Panc1 (cell line): ENCODE results near the gene LKAAEAR1. TPM values are rescaled to one million over a fixed set of nuclear protein-coding genes. Genes with fewer than 3 reads are reported as not detected.

Source experiments
- ATAC-seq: fragments of 200-7000 bp; cut with Tn5 transposase; 2 replicates; pipeline ENCODE4 v1.9.1; 2020; ENCODE audit warnings: mild to moderate bottlenecking, moderate library complexity
- BruUV-seq: library from RNA; stranded (reverse); fragments of 400-500 nt; replicated peaks from 2 replicates; lab custom pipeline; 2021; lab: Mats Ljungman, UMichigan
- CTCF ChIA-PET: fragments of 300-600 bp; sonication (Branson Sonifier 250); formaldehyde crosslinking; loops from one replicate; lab custom pipeline; 2022; ENCODE audit warnings: antibody characterized with exemption; lab: Charles Lee
- POLR2A ChIA-PET: fragments of 300-600 bp; sonication (Branson Sonifier 250); formaldehyde crosslinking; loops from one replicate; lab custom pipeline; 2022; ENCODE audit warnings: antibody characterized with exemption; lab: Charles Lee
- DNase-seq: peaks from one replicate; pipeline ENCODE4 v3.0.0-alpha.2; 2010; ENCODE audit warnings: low read depth, low spot score
- H3K27ac ChIP-seq: 2 replicates; pipeline ENCODE4 v1.5.1; 2011; ENCODE audit warnings: mild to moderate bottlenecking, low read length, inconsistent platforms
- H3K27me3 ChIP-seq: fragments of 200-500 bp; sonication (Bioruptor generic); 2 replicates; pipeline ENCODE4 v1.6.0; 2014; ENCODE audit warnings: low read length, inconsistent platforms; ENCODE audit not compliant: control insufficient read depth, insufficient read depth
- H3K36me3 ChIP-seq: fragments of 200-500 bp; sonication (Bioruptor generic); 2 replicates; pipeline ENCODE4 v1.5.1; 2014; ENCODE audit warnings: inconsistent platforms, mild to moderate bottlenecking, low read length, moderate library complexity; ENCODE audit not compliant: control insufficient read depth, insufficient read depth
- H3K4me1 ChIP-seq: 2 replicates; pipeline ENCODE4 v1.5.1; 2011; ENCODE audit warnings: inconsistent platforms, mild to moderate bottlenecking, low read length, moderate library complexity; ENCODE audit not compliant: control insufficient read depth, insufficient read depth
- H3K4me3 ChIP-seq, 2 experiments: 2 replicates each; pipeline ENCODE4 v1.5.1; 2011 to 2012; ENCODE audit warnings: low read depth in 2 of 2, low read length in 2 of 2, mild to moderate bottlenecking in 2 of 2, inconsistent platforms in 1 of 2, moderate library complexity in 1 of 2
- H3K9me3 ChIP-seq: fragments of 200-500 bp; sonication (Bioruptor generic); 2 replicates; pipeline ENCODE4 v1.5.1; 2014; ENCODE audit warnings: low read depth, mild to moderate bottlenecking, inconsistent platforms, low read length, moderate library complexity; ENCODE audit not compliant: control insufficient read depth, insufficient read depth
- CTCF ChIP-seq: fragments of 450-650 bp; IDR thresholded peaks from 2 replicates; pipeline ENCODE4 v1.5.1; 2017; ENCODE audit warnings: mild to moderate bottlenecking
- POLR2AphosphoS5 ChIP-seq: IDR thresholded peaks from 2 replicates; pipeline ENCODE4 v1.6.1; 2012; ENCODE audit warnings: mild to moderate bottlenecking, low read depth, low read length, moderate library complexity
- REST ChIP-seq, 2 experiments: IDR thresholded peaks; 2 replicates each; pipeline ENCODE4 v1.6.1; 2011 to 2012; ENCODE audit warnings: low read depth in 2 of 2, control low read depth in 1 of 2, low read length in 1 of 2, mild to moderate bottlenecking in 1 of 2, moderate library complexity in 1 of 2; ENCODE audit not compliant: insufficient read depth in 1 of 2
- SIN3A ChIP-seq: IDR thresholded peaks from 2 replicates; pipeline ENCODE4 v1.6.1; 2012; ENCODE audit warnings: low read depth, mild to moderate bottlenecking, low read length, moderate library complexity, borderline replicate concordance; ENCODE audit not compliant: insufficient read depth
- TCF7L2 ChIP-seq: IDR thresholded peaks from 2 replicates; pipeline ENCODE4 v1.6.1; 2011; ENCODE audit warnings: mild to moderate bottlenecking, low read depth, low read length, inconsistent platforms
- in situ Hi-C: cut with HindIII; loops from 2 replicates; pipeline ENCODE4 v1.10.0; 2016; ENCODE audit warnings: low sequenced_read_pairs, low pct_unique_long_range_greater_than_20kb
- intact Hi-C: fragments of 100-400 bp; cut with micrococcal nuclease; formaldehyde crosslinking; loops from one replicate; pipeline ENCODE4 v1.10.0; 2022; ENCODE audit not compliant: unreplicated experiment
- total RNA-seq: library from RNA; stranded (reverse); gene quantifications from one replicate; pipeline ENCODE4 v1.2.1, GENCODE V29; 2021; ENCODE audit not compliant: unreplicated experiment

LKAAEAR1 gene
- total RNA-seq, 1 experiment from 2014 or later: 0.67 TPM

DNA sequence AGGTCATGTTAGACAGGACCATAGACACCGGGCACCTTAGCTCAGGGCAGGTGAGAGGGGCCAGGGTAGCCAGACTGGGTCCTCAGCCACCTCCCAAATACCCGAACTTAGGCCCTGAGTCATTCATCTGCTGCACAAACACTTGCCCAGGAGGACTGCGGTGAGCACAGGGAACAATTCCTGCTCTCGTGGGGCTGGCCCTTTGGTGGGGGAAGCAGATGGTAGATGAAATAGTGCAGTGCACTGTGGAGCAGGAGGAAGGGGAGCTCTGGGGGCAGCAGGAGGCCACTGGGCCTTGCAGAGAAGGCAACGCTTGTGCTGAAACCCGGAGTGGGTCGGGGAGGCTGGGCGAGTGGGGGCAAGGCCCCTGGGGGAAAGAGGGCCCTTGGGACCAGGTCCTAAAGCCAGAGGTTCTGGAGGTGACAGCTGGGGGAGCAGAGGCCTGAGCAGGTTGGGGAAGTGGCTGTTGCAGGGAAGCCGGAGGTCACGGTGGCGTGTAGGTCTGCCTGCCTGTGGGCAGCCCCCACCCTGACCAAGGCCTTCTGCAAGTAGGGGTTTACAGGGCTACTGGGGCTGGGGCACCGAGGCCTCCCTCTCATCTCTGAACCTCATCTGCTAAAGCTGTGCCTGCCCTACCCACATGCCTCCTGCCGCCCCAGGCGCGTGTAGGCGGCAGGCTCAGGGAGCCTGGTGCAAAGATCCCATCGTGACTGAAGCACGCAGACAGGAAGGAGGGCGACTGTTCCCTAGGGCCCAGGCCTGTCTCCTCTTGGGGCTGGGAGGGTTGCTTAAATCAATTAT lies 27.8 kb upstream of the LKAAEAR1 start:
- Histone ChIP-seq H3K9me3 (no peaks in the 10 kb centered on the region), H3K4me1 (no peaks in the 10 kb centered on the region; the same call in 1 of the 2 replicates), H3K27ac (no peak overlapping the region), H3K4me3 (no peak overlapping the region), H3K36me3 (no peaks in the 10 kb centered on the region), H3K27me3 (no peaks in the 10 kb centered on the region)
- intact Hi-C loops: no loop called here
- ATAC-seq (no peak), DNase-seq (no peak)
- in situ Hi-C loops: no loop called here
- BruUV-seq: no TSS peak
- no peak for TF ChIP-seq POLR2AphosphoS5
- no peak for TF ChIP-seq TCF7L2
- no peak for TF ChIP-seq REST (IDR thresholded peaks at IDR 0.05; ENCODE audit: insufficient read depth in 1 of 2, low read depth in 2 of 2, low read length in 1 of 2)
- TF ChIP-seq CTCF: no peak
- no peak for TF ChIP-seq SIN3A
- CTCF ChIA-PET: no interaction called here
- POLR2A ChIA-PET: no interaction called here

GRCh38 chr20:64110411-64111068 lies 26.3 kb upstream of the LKAAEAR1 start:
- ATAC-seq: no peak
- BruUV-seq: no TSS peak
- no peak overlapping the region for H3K4me3 ChIP-seq
- H3K27ac ChIP-seq: no peak overlapping the region
- H3K4me1 ChIP-seq: no peaks in the 10 kb centered on the region; the same call in 1 of the 2 replicates
- POLR2A ChIA-PET: no interaction called here
- H3K36me3 ChIP-seq: no peaks in the 10 kb centered on the region
- no peaks in the 10 kb centered on the region for H3K9me3 ChIP-seq
- DNase-seq: no peak
- intact Hi-C loops (no loop called here), in situ Hi-C loops (no loop called here)
- H3K27me3 ChIP-seq: no peaks in the 10 kb centered on the region
- TF ChIP-seq TCF7L2: no peak
- TF ChIP-seq POLR2AphosphoS5: no peak
- TF ChIP-seq CTCF: no peak
- TF ChIP-seq SIN3A: no peak
- no peak for TF ChIP-seq REST (IDR thresholded peaks at IDR 0.05; ENCODE audit: insufficient read depth in 1 of 2, low read depth in 2 of 2, low read length in 1 of 2)
- CTCF ChIA-PET: no interaction called here
